ENCODE data around the gene PPARA.
"Not testable (repeated sequence)": the region's sequence is repeated elsewhere in the genome, so short reads cannot be mapped to it uniquely, and the experiment has no call there.

The PPARA gene

DNA sequence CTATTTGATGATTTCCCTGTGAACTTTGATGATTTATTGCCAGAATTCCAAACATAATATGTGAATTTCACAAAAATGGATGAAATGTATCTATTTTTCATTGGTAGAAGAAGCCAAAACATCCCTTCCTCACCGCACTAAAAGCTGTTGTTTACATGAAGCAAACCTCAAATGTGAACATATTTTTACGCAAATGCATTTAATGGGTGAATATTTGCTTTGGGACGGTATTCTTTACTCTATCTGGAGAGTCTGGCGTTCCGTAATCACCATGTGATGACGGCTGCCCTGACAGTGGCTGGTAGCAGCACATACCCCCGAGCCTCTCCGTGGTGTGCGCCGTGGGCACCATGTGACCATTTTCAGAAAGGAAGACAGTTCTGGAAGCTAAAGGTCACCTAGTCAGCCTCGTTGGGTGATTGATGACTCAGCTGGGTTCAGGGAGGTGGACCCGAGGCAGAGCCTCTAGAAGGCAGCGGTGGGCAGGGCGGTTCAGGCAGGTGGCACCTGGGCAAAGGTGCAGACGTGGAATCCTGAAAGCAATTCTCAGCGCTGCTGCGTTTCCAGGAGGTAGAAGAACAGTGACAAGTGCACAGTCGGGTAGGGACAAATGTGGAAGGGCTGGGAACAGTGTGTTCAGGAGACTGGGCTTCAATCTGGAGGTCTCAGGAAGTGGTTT, 45.3 kb downstream of the PPARA start:
- H3K9me3 ChIP-seq (ENCODE audit: control insufficient read depth, insufficient read depth, low read length): no peaks in the 10 kb centered on the region
- no peak overlapping the region for H3K4me3 ChIP-seq (ENCODE audit: low read length)
- no peak for DNase-seq (ENCODE audit: low read depth, low spot score)
- H3K36me3 ChIP-seq (ENCODE audit: control insufficient read depth, insufficient read depth, low read length): no peaks in the 10 kb centered on the region
- no peaks in the 10 kb centered on the region for H3K4me1 ChIP-seq (ENCODE audit: control insufficient read depth, insufficient read depth, low read length)
- H3K27ac ChIP-seq (ENCODE audit: low read length): no peak overlapping the region
- no peaks in the 10 kb centered on the region for H3K27me3 ChIP-seq (ENCODE audit: control insufficient read depth, insufficient read depth, low read length)
- no CpG with 5 or more reads among the region's 18 CpGs for WGBS (ENCODE audit: insufficient coverage, insufficient read length)

DNA sequence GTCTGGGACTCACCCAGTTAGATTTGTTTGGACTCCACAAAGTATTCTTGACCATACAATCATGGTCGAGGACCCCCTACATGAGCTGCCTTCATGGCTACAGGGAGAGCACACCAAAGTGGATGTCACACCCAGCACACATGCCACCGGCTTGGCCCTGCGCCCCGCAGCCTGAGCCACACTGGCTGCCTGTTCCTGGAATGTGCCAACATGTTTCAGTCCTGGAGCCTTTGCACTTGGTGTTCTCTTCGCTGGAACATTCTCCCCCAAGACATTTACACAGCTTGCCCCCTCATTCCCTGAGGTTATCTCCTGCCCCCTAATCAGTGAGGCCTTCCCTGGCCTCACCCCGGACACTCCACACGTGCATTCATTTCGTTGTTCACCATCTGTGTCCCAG, 46.0 kb downstream of the PPARA start:
- Histone ChIP-seq H3K27me3 (ENCODE audit: control insufficient read depth, insufficient read depth, low read length) (no peaks in the 10 kb centered on the region), H3K4me3 (ENCODE audit: low read length) (no peak overlapping the region), H3K9me3 (ENCODE audit: control insufficient read depth, insufficient read depth, low read length) (no peaks in the 10 kb centered on the region), H3K27ac (ENCODE audit: low read length) (no peak overlapping the region), H3K4me1 (ENCODE audit: control insufficient read depth, insufficient read depth, low read length) (peaks cover 2% of the 10 kb centered on the region; the same call in 1 of the 2 replicates), H3K36me3 (ENCODE audit: control insufficient read depth, insufficient read depth, low read length) (no peaks in the 10 kb centered on the region)
- no peak for DNase-seq (ENCODE audit: low read depth, low spot score)
- no CpG with 5 or more reads among the region's 8 CpGs for WGBS (ENCODE audit: insufficient coverage, insufficient read length)

DNA sequence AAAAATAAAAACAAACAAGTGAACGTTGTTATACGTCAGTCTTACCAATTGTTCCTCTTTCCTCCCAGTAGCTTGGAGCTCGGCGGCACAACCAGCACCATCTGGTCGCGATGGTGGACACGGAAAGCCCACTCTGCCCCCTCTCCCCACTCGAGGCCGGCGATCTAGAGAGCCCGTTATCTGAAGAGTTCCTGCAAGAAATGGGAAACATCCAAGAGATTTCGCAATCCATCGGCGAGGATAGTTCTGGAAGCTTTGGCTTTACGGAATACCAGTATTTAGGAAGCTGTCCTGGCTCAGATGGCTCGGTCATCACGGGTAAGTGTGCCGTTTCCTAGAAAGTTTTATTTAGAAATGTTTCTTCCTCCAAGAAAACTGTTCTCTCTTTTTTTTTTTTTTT, 47.9 kb downstream of the PPARA start:
- H3K4me1 ChIP-seq (ENCODE audit: control insufficient read depth, insufficient read depth, low read length): peaks cover 2% of the 10 kb centered on the region; the same call in 1 of the 2 replicates
- no peak overlapping the region for H3K27ac ChIP-seq (ENCODE audit: low read length)
- H3K4me3 ChIP-seq (ENCODE audit: low read length): no peak overlapping the region
- no peaks in the 10 kb centered on the region for H3K36me3 ChIP-seq (ENCODE audit: control insufficient read depth, insufficient read depth, low read length)
- no peaks in the 10 kb centered on the region for H3K9me3 ChIP-seq (ENCODE audit: control insufficient read depth, insufficient read depth, low read length)
- no CpG with 5 or more reads among the region's 18 CpGs for WGBS (ENCODE audit: insufficient coverage, insufficient read length)
- no peak for DNase-seq (ENCODE audit: low read depth, low spot score)
- no peaks in the 10 kb centered on the region for H3K27me3 ChIP-seq (ENCODE audit: control insufficient read depth, insufficient read depth, low read length)

DNA sequence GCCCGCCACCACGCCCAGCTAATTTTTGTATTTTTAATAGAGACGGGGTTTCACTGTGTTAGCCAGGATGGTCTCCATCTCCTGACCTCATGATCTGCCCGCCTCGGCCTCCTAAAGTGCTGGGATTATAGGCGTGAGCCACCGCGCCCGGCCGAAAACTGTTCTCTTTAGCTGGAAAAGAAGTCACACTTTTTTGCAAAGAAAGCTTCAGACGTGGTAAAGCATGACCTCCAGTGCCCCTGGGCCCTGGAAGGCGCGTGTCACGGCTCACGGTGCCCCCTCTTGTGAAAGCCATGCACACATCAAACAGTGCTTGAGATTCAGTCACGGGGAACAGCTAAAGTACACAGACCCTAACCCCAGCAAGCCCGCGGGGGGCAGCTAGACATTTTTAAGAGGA, 48.5 kb downstream of the PPARA start:
- not testable (repeated sequence) for H3K4me3 ChIP-seq (ENCODE audit: low read length); H3K36me3 ChIP-seq (ENCODE audit: control insufficient read depth, insufficient read depth, low read length); H3K9me3 ChIP-seq (ENCODE audit: control insufficient read depth, insufficient read depth, low read length); H3K27ac ChIP-seq (ENCODE audit: low read length); DNase-seq (ENCODE audit: low read depth, low spot score); H3K4me1 ChIP-seq (ENCODE audit: control insufficient read depth, insufficient read depth, low read length); H3K27me3 ChIP-seq (ENCODE audit: control insufficient read depth, insufficient read depth, low read length)
- no CpG with 5 or more reads among the region's 18 CpGs for WGBS (ENCODE audit: insufficient coverage, insufficient read length)

DNA sequence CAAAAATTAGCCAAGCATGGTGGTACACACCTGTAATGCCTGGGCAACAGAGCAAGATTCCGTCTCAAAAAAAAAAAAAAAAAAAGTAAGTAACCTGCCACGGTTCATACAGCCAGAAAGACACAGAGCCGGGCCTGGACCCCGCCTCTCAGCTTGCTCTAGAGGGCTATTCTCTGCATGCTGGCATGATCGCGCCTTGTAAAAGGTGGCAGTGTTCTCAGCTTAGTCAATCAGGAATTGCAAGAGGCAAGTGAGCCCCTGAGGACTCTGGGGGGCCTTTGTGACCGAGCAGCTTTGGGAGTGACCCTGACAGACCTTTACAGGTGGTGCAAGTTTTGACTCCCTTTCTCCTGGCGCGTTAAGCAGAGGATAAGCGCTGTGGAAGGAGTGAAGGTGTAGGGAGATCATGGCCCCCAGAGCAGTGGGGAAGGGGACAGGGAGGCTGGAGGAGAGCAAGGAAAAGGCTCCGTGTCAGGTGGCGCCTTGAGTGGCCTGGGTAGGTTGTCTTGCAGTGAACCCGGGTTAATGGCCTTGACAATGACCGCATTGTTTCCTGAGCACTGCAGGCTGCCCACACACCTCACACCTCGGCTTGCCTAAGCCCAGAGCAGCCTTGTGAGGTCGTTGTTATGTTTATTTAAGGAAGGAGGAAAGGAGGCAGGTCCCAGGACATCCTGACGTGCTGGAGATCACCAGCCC, 50.9 kb downstream of the PPARA start:
- peak; percentile 33 for DNase-seq (ENCODE audit: low read depth, low spot score)
- Histone ChIP-seq H3K27ac (ENCODE audit: low read length) (no peak overlapping the region), H3K4me1 (ENCODE audit: control insufficient read depth, insufficient read depth, low read length) (peaks cover 2% of the 10 kb centered on the region; the same call in 1 of the 2 replicates), H3K36me3 (ENCODE audit: control insufficient read depth, insufficient read depth, low read length) (no peaks in the 10 kb centered on the region), H3K27me3 (ENCODE audit: control insufficient read depth, insufficient read depth, low read length) (no peaks in the 10 kb centered on the region), H3K4me3 (ENCODE audit: low read length) (no peak overlapping the region), H3K9me3 (ENCODE audit: control insufficient read depth, insufficient read depth, low read length) (no peaks in the 10 kb centered on the region)
- no CpG with 5 or more reads among the region's 17 CpGs for WGBS (ENCODE audit: insufficient coverage, insufficient read length)

DNA sequence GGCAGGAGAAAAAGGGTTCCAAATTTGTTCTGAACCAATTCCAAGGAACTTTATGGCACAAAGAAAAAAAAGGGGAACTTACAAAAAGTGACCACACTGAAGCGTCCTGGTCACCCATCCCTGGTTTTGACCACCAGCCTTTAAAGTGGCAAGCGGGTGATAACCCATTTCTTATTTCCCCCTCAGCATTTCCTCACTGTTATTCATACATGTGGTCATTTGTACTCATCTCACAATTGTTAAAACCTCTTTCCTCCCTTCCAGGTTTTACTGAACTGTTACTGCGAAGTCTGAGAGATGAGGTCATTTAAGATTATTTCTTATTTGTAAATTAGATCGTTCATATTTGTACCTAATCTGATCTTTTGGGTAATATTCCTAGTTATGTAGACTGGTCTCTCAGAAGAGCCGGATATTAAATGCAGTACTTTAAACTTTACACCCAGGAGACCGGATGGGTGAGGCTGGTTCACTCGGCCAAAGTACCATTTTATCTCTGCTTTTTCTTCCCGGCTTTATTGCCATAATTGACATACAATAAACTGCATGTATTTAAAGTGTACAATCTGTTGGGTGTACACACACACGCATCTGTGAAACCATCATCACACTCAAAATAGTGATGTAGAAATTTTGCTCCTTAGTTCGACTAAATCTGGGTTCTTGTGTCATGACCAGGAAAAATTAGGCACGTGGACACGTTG, 52.7 kb downstream of the PPARA start:
- no peaks in the 10 kb centered on the region for H3K36me3 ChIP-seq (ENCODE audit: control insufficient read depth, insufficient read depth, low read length)
- no peaks in the 10 kb centered on the region for H3K27me3 ChIP-seq (ENCODE audit: control insufficient read depth, insufficient read depth, low read length)
- no peak overlapping the region for H3K27ac ChIP-seq (ENCODE audit: low read length)
- DNase-seq (ENCODE audit: low read depth, low spot score): no peak
- H3K4me1 ChIP-seq (ENCODE audit: control insufficient read depth, insufficient read depth, low read length): peaks cover 2% of the 10 kb centered on the region; the same call in 1 of the 2 replicates
- H3K9me3 ChIP-seq (ENCODE audit: control insufficient read depth, insufficient read depth, low read length): no peaks in the 10 kb centered on the region
- no peak overlapping the region for H3K4me3 ChIP-seq (ENCODE audit: low read length)
- WGBS (ENCODE audit: insufficient coverage, insufficient read length): no CpG with 5 or more reads among the region's 12 CpGs

DNA sequence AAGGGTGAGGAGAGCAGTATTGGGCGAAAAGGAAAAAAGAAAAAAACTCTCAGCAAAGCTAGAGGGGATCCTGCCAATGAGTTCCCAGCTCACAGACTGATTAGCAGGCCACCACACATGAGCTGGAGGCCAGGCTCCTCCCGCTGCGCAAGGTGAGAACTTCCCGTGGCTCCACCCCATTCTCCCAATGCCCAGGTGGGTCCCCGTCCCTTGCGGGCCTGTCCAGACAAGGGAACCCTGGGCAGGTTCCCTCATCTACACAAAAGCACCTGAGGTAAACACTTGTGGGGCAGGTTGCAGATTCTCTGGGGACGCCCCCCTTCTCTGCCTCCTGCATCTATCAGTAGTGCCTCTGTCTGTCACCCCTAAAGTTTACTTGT, 53.3 kb downstream of the PPARA start:
- no peak for DNase-seq (ENCODE audit: low read depth, low spot score)
- no peaks in the 10 kb centered on the region for H3K9me3 ChIP-seq (ENCODE audit: control insufficient read depth, insufficient read depth, low read length)
- H3K36me3 ChIP-seq (ENCODE audit: control insufficient read depth, insufficient read depth, low read length): no peaks in the 10 kb centered on the region
- peaks cover 2% of the 10 kb centered on the region; the same call in 1 of the 2 replicates for H3K4me1 ChIP-seq (ENCODE audit: control insufficient read depth, insufficient read depth, low read length)
- no CpG with 5 or more reads among the region's 7 CpGs for WGBS (ENCODE audit: insufficient coverage, insufficient read length)
- H3K4me3 ChIP-seq (ENCODE audit: low read length): no peak overlapping the region
- H3K27me3 ChIP-seq (ENCODE audit: control insufficient read depth, insufficient read depth, low read length): no peaks in the 10 kb centered on the region
- H3K27ac ChIP-seq (ENCODE audit: low read length): no peak overlapping the region

DNA sequence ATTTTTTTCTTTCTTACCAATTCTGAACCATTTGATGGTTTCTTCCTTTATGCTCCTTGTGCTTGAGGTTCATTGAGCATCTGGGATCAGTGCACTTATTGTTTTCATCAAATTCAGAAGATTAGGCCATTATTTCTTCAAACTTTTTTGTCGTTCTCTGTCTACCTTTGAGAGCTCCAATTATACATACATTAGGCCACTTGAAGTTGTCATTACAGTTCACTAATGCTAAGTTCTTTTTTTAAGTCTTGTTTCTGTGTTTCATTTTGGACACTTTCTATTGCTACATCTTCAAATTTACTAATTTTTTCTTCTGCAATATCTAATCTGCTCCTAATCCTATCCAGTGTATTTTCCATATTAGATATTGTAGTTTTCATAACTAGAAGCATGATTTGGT, 58.9 kb downstream of the PPARA start:
- Histone ChIP-seq H3K4me1 (ENCODE audit: control insufficient read depth, insufficient read depth, low read length) (no peaks in the 10 kb centered on the region), H3K4me3 (ENCODE audit: low read length) (no peak overlapping the region), H3K36me3 (ENCODE audit: control insufficient read depth, insufficient read depth, low read length) (no peaks in the 10 kb centered on the region; the same call in 1 of the 2 replicates), H3K27me3 (ENCODE audit: control insufficient read depth, insufficient read depth, low read length) (no peaks in the 10 kb centered on the region), H3K27ac (ENCODE audit: low read length) (no peak overlapping the region), H3K9me3 (ENCODE audit: control insufficient read depth, insufficient read depth, low read length) (no peaks in the 10 kb centered on the region)
- WGBS (ENCODE audit: insufficient coverage, insufficient read length): no CpG with 5 or more reads among the region's 1 CpG
- no peak for DNase-seq (ENCODE audit: low read depth, low spot score)

DNA sequence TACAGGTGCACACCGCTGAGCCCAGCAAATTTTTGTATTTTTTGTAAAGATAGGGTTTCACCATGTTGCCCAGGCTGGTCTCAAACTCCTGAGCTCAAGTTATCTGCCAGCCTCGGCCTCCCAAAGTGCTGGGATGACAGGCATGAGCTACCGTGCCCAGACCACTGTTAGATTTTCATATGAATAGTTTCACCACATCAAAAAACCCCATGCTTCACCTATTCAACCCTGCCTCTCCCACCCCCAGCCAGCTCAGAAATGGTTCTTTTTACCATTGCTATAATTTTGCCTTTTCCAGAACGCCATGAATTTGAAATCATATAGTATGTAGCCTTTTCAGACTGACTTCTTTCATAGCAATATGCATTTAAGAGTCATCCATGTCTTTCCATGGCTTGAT, 61.9 kb downstream of the PPARA start:
- WGBS (ENCODE audit: insufficient coverage, insufficient read length): no CpG with 5 or more reads among the region's 4 CpGs

DNA sequence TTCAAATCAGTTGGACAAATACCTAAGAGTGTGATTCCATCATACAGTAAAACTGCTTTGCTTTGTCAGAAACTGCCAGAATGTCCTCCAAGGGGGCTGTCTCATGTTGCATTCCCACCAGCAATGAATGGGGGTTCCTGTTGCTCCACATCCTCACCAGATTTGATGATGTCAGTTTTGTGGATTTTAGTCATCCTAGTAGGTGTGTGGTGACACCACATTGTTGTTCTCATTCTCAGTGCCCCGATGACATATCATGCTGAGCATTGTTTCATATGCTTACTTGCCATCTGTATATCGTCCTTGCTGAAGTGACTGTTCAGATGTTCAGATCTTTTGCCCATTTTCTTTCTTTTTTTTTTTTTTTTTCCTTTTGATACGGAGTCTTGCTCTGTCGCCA, 62.7 kb downstream of the PPARA start:
- DNase-seq (ENCODE audit: low read depth, low spot score): no peak
- Histone ChIP-seq H3K4me3 (ENCODE audit: low read length) (no peak overlapping the region), H3K27ac (ENCODE audit: low read length) (no peak overlapping the region), H3K9me3 (ENCODE audit: control insufficient read depth, insufficient read depth, low read length) (no peaks in the 10 kb centered on the region), H3K27me3 (ENCODE audit: control insufficient read depth, insufficient read depth, low read length) (no peaks in the 10 kb centered on the region), H3K4me1 (ENCODE audit: control insufficient read depth, insufficient read depth, low read length) (no peaks in the 10 kb centered on the region), H3K36me3 (ENCODE audit: control insufficient read depth, insufficient read depth, low read length) (no peaks in the 10 kb centered on the region; the same call in 1 of the 2 replicates)
- WGBS (ENCODE audit: insufficient coverage, insufficient read length): no CpG with 5 or more reads among the region's 4 CpGs

More for the DNA sequence above, 61.9 kb downstream of the PPARA start:
- no peaks in the 10 kb centered on the region for H3K27me3 ChIP-seq (ENCODE audit: control insufficient read depth, insufficient read depth, low read length)
- no peak overlapping the region for H3K4me3 ChIP-seq (ENCODE audit: low read length)
- no peaks in the 10 kb centered on the region; the same call in 1 of the 2 replicates for H3K36me3 ChIP-seq (ENCODE audit: control insufficient read depth, insufficient read depth, low read length)
- no peaks in the 10 kb centered on the region for H3K4me1 ChIP-seq (ENCODE audit: control insufficient read depth, insufficient read depth, low read length)
- H3K9me3 ChIP-seq (ENCODE audit: control insufficient read depth, insufficient read depth, low read length): no peaks in the 10 kb centered on the region
- H3K27ac ChIP-seq (ENCODE audit: low read length): no peak overlapping the region
- DNase-seq (ENCODE audit: low read depth, low spot score): no peak
